Parathyroid adenoma (tissue), 2 donors: Measurements from ENCODE around the gene PARD3B.

Source experiments
- H2AFZ ChIP-seq: fragments of 300-600 bp; sonication (generic); one replicate; pipeline ENCODE4 v1.7.0; 2017; ENCODE audit warnings: antibody characterized with exemption, mild to moderate bottlenecking
- H3K27ac ChIP-seq: fragments of 300-600 bp; sonication (generic); one replicate; pipeline ENCODE4 v1.7.0; 2017
- H3K27me3 ChIP-seq: fragments of 300-600 bp; sonication (generic); one replicate; pipeline ENCODE4 v1.7.0; 2017; ENCODE audit warnings: low read length; ENCODE audit not compliant: control insufficient read depth, insufficient read depth
- H3K36me3 ChIP-seq: fragments of 300-600 bp; sonication (generic); one replicate; pipeline ENCODE4 v1.7.0; 2017; ENCODE audit warnings: low read length; ENCODE audit not compliant: control insufficient read depth, insufficient read depth
- H3K4me1 ChIP-seq: fragments of 300-600 bp; sonication (generic); one replicate; pipeline ENCODE4 v1.7.0; 2017; ENCODE audit warnings: control low read depth
- H3K4me2 ChIP-seq: fragments of 300-600 bp; sonication (generic); one replicate; pipeline ENCODE4 v1.7.0; 2017; ENCODE audit warnings: low read length
- H3K4me3 ChIP-seq: fragments of 300-600 bp; sonication (generic); one replicate; pipeline ENCODE4 v1.7.0; 2017; ENCODE audit warnings: low read depth, low read length
- H3K79me2 ChIP-seq: fragments of 300-600 bp; sonication (generic); one replicate; pipeline ENCODE4 v1.7.0; 2017; ENCODE audit warnings: control low read depth
- H3K9ac ChIP-seq: fragments of 300-600 bp; sonication (generic); one replicate; pipeline ENCODE4 v1.7.0; 2017; ENCODE audit warnings: mild to moderate bottlenecking
- H3K9me3 ChIP-seq: fragments of 300-600 bp; sonication (generic); one replicate; pipeline ENCODE4 v1.7.0; 2017; ENCODE audit warnings: low read length; ENCODE audit not compliant: control insufficient read depth
- CTCF ChIP-seq: fragments of 300-600 bp; sonication (generic); IDR thresholded peaks from one replicate; pipeline ENCODE4 v1.7.0; 2017; ENCODE audit warnings: antibody characterized with exemption, mild to moderate bottlenecking
- donor health status: primary hyperparathyroidism.

Gene PARD3B

GRCh38 chr2:205047273-205047839 lies 502.1 kb downstream of the PARD3B start:
- no peaks in the 10 kb centered on the region for H3K79me2 ChIP-seq
- no peaks in the 10 kb centered on the region for H3K27me3 ChIP-seq
- H3K9me3 ChIP-seq: no peaks in the 10 kb centered on the region
- no peak overlapping the region for H3K4me2 ChIP-seq
- H3K36me3 ChIP-seq: no peaks in the 10 kb centered on the region
- TF ChIP-seq CTCF: no peak
- no peak overlapping the region for H2AFZ ChIP-seq
- H3K4me3 ChIP-seq: no peak overlapping the region
- H3K27ac ChIP-seq: no peak overlapping the region
- H3K9ac ChIP-seq: no peak overlapping the region
- no peaks in the 10 kb centered on the region for H3K4me1 ChIP-seq

DNA sequence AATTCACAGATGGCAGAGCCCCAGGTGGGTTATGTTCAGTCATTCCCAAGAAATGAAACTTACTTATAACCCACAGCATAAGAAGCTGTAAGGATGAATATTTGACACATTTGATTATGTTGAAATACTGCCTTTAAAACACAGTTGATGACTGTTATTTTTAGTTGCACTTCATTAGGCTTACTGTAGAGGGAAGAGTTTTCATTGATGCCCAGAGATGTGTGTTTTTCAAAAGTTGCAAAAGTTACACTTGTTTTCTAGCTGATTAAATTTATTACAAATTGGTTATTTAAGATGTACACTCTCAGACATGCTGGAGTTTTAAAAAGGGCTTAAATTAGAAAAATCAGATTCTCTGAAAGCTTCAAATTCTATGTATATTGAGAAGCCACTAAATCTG lies 506.1 kb downstream of the PARD3B start:
- Histone ChIP-seq H3K9ac (no peak overlapping the region), H3K27ac (no peak overlapping the region), H3K27me3 (no peaks in the 10 kb centered on the region), H3K4me1 (peaks cover 9% of the 10 kb centered on the region), H3K4me2 (no peak overlapping the region), H3K9me3 (no peaks in the 10 kb centered on the region), H3K4me3 (no peak overlapping the region), H3K79me2 (no peaks in the 10 kb centered on the region), H3K36me3 (no peaks in the 10 kb centered on the region), H2AFZ (no peak overlapping the region)
- no peak for TF ChIP-seq CTCF

GRCh38 chr2:205052781-205053180 lies 507.5 kb downstream of the PARD3B start:
- Histone ChIP-seq H3K36me3 (no peaks in the 10 kb centered on the region), H3K79me2 (no peaks in the 10 kb centered on the region), H3K27me3 (no peaks in the 10 kb centered on the region), H3K9me3 (no peaks in the 10 kb centered on the region), H3K27ac (no peak overlapping the region), H3K4me1 (peaks cover 9% of the 10 kb centered on the region), H3K4me3 (no peak overlapping the region), H2AFZ (no peak overlapping the region), H3K4me2 (no peak overlapping the region), H3K9ac (no peak overlapping the region)
- TF ChIP-seq CTCF: no peak

- no peak overlapping the region for H3K4me2 ChIP-seq
- H3K36me3 ChIP-seq: no peaks in the 10 kb centered on the region
- peaks cover 9% of the 10 kb centered on the region for H3K4me1 ChIP-seq
- TF ChIP-seq CTCF: no peak
- H3K79me2 ChIP-seq: no peaks in the 10 kb centered on the region
- H3K9ac ChIP-seq: no peak overlapping the region
- no peak overlapping the region for H3K27ac ChIP-seq
- H3K9me3 ChIP-seq: no peaks in the 10 kb centered on the region
- no peak overlapping the region for H3K4me3 ChIP-seq
- no peak overlapping the region for H2AFZ ChIP-seq
- no peaks in the 10 kb centered on the region for H3K27me3 ChIP-seq
Observed at GRCh38 chr2:205053827-205054410, 508.6 kb downstream of the PARD3B start.

- Histone ChIP-seq H3K4me1 (peaks cover 9% of the 10 kb centered on the region), H3K27me3 (no peaks in the 10 kb centered on the region), H3K9ac (no peak overlapping the region), H3K4me2 (no peak overlapping the region), H2AFZ (no peak overlapping the region), H3K4me3 (no peak overlapping the region), H3K79me2 (no peaks in the 10 kb centered on the region), H3K27ac (no peak overlapping the region), H3K36me3 (no peaks in the 10 kb centered on the region), H3K9me3 (no peaks in the 10 kb centered on the region)
- TF ChIP-seq CTCF: no peak
Observed at GRCh38 chr2:205054789-205055188, 509.5 kb downstream of the PARD3B start.
